GM21390 (cell line): ENCODE results near the gene LIN9.
A peak's percentile ranks its signal among the peaks of the same experiment; 100 is the strongest.
"Not testable (repeated sequence)": the region's sequence is repeated elsewhere in the genome, so short reads cannot be mapped to it uniquely, and the experiment has no call there.

Experiments used
- ATAC-seq: cut with Tn5 transposase; IDR thresholded peaks from one replicate; pipeline ENCODE4 v1.9.1; 2021; ENCODE audit not compliant: unreplicated experiment

The LIN9 gene

GRCh38 chr1:226276077-226276682 lies 32.8 kb downstream of the LIN9 start:
- ATAC-seq: no peak

GRCh38 chr1:226274138-226274537 lies 34.8 kb downstream of the LIN9 start:
- ATAC-seq: no peak

GRCh38 chr1:226272233-226272902 lies 36.6 kb downstream of the LIN9 start:
- ATAC-seq: not testable (repeated sequence)

GRCh38 chr1:226268421-226269124 lies 40.4 kb downstream of the LIN9 start:
- no peak for ATAC-seq

- ATAC-seq: no peak
Measured at GRCh38 chr1:226261818-226262217, 47.1 kb downstream of the LIN9 start.

- ATAC-seq: no peak
Measured at GRCh38 chr1:226255380-226255779, 53.6 kb downstream of the LIN9 start.

- no peak for ATAC-seq
Measured at GRCh38 chr1:226253933-226254332, 55.0 kb downstream of the LIN9 start.

- ATAC-seq: not testable (repeated sequence)
Measured at GRCh38 chr1:226252841-226253240, 56.1 kb downstream of the LIN9 start.

- ATAC-seq: no peak
Measured at GRCh38 chr1:226250511-226250910, 58.5 kb downstream of the LIN9 start.

- no peak for ATAC-seq
Measured at GRCh38 chr1:226248796-226249195, 60.2 kb downstream of the LIN9 start.

GRCh38 chr1:226248091-226248490 lies 60.9 kb downstream of the LIN9 start:
- ATAC-seq: no peak

- ATAC-seq: no peak
Measured at GRCh38 chr1:226239421-226239820, 69.5 kb downstream of the LIN9 start.

- ATAC-seq: no peak
Measured at GRCh38 chr1:226236826-226237225, 72.1 kb downstream of the LIN9 start.

GRCh38 chr1:226233806-226234205 lies 75.2 kb downstream of the LIN9 start:
- no peak for ATAC-seq

- ATAC-seq: peak; percentile 75
Measured at GRCh38 chr1:226233293-226233692, 75.7 kb downstream of the LIN9 start.

- ATAC-seq: peak; percentile 40
Measured at GRCh38 chr1:226226601-226227000, 82.4 kb downstream of the LIN9 start.

GRCh38 chr1:226223786-226224244 lies 85.1 kb downstream of the LIN9 start:
- ATAC-seq: peak; percentile 79

GRCh38 chr1:226223157-226223785 lies 85.7 kb downstream of the LIN9 start, which contains the start of gene MIXL1:
Gene MIXL1 (plus strand): TSS chr1:226223664. CDS start chr1:226223682, 18 bp downstream.
- ATAC-seq: peak; percentile 38

- no peak for ATAC-seq
Measured at GRCh38 chr1:226222686-226223085, 86.3 kb downstream of the LIN9 start.

GRCh38 chr1:226220473-226221189 lies 88.3 kb downstream of the LIN9 start:
- ATAC-seq: no peak

- ATAC-seq: no peak
Measured at GRCh38 chr1:226217273-226217672, 91.7 kb downstream of the LIN9 start.
